Neural progenitor cell (in vitro differentiated cells): ENCODE results near the gene VTI1A. TPM values are rescaled to one million over a fixed set of nuclear protein-coding genes. Genes with fewer than 3 reads are reported as not detected.
A peak's percentile ranks its signal among the peaks of the same experiment; 100 is the strongest.

Experiments used
- DNase-seq: peaks from one replicate; pipeline ENCODE4 v3.0.0-alpha.2; 2016; ENCODE audit warnings: low spot score
- H2AFZ ChIP-seq: fragments of 200-600 bp; sonication (generic); replicated peaks from 2 replicates; pipeline ENCODE4 v1.6.1; 2016; ENCODE audit warnings: antibody characterized with exemption
- H3F3A ChIP-seq: fragments of 200-600 bp; sonication (generic); 2 replicates; pipeline ENCODE4 v1.6.1; 2016; ENCODE audit warnings: antibody characterized with exemption, low read depth
- H3K27ac ChIP-seq: fragments of 200-600 bp; sonication (generic); 2 replicates; pipeline ENCODE4 v1.5.1; 2016; ENCODE audit warnings: mild to moderate bottlenecking
- H3K27me3 ChIP-seq: fragments of 200-600 bp; sonication (generic); 2 replicates; pipeline ENCODE4 v1.6.1; 2016; ENCODE audit warnings: mild to moderate bottlenecking, moderate library complexity
- H3K36me3 ChIP-seq: fragments of 200-600 bp; sonication (generic); 2 replicates; pipeline ENCODE4 v1.5.1; 2016
- H3K4me1 ChIP-seq: fragments of 200-600 bp; sonication (generic); 2 replicates; pipeline ENCODE4 v1.6.1; 2016; ENCODE audit warnings: mixed run types
- H3K4me2 ChIP-seq: fragments of 200-600 bp; sonication (generic); 2 replicates; pipeline ENCODE4 v1.6.1; 2016
- H3K4me3 ChIP-seq: fragments of 200-600 bp; sonication (generic); 2 replicates; pipeline ENCODE4 v1.5.1; 2016
- H3K79me2 ChIP-seq: fragments of 200-600 bp; sonication (generic); 2 replicates; pipeline ENCODE4 v1.6.1; 2016; ENCODE audit warnings: low read depth
- H3K9ac ChIP-seq: fragments of 200-600 bp; sonication (generic); 2 replicates; pipeline ENCODE4 v1.6.1; 2016
- H3K9me3 ChIP-seq: fragments of 200-600 bp; sonication (generic); 2 replicates; pipeline ENCODE4 v1.5.1; 2016; ENCODE audit warnings: low read depth
- H4K20me1 ChIP-seq: fragments of 200-600 bp; sonication (generic); 2 replicates; pipeline ENCODE4 v1.6.1; 2016; ENCODE audit warnings: low read depth
- H3K27ac Mint-ChIP-seq: 3 replicates; pipeline ENCODE4 v1.8.0; 2021; ENCODE audit warnings: mixed read lengths
- H3K27me3 Mint-ChIP-seq: 2 replicates; pipeline ENCODE4 v1.8.0; 2022; ENCODE audit warnings: low read depth, mild to moderate bottlenecking, inconsistent platforms, moderate library complexity, mixed read lengths; ENCODE audit not compliant: insufficient read depth
- H3K36me3 Mint-ChIP-seq: 3 replicates; pipeline ENCODE4 v1.8.0; 2021; ENCODE audit warnings: mixed read lengths
- H3K4me1 Mint-ChIP-seq: 3 replicates; pipeline ENCODE4 v1.8.0; 2021; ENCODE audit warnings: mixed read lengths
- H3K4me3 Mint-ChIP-seq: 3 replicates; pipeline ENCODE4 v1.8.0; 2021; ENCODE audit warnings: mild to moderate bottlenecking, moderate library complexity, mixed read lengths
- H3K9me3 Mint-ChIP-seq: 3 replicates; pipeline ENCODE4 v1.8.0; 2020; ENCODE audit warnings: mixed read lengths
- EZH2 ChIP-seq: fragments of 200-600 bp; sonication (generic); IDR thresholded peaks from 2 replicates; pipeline ENCODE4 v1.6.1; 2017; ENCODE audit warnings: antibody characterized with exemption, mild to moderate bottlenecking, moderate library complexity
- EZH2phosphoT487 ChIP-seq: fragments of 200-600 bp; sonication (generic); IDR thresholded peaks from 2 replicates; pipeline ENCODE4 v1.6.1; 2017; ENCODE audit warnings: antibody characterized with exemption
- total RNA-seq: library from RNA; depleted of rRNA; stranded (reverse); fragments of >200 nt; gene quantifications from 2 replicates; pipeline ENCODE4 v1.2.3, GENCODE V29; 2015; ENCODE audit warnings: low replicate concordance
- TF ChIP-seq, protein P1 (sequence below): fragments of 200-600 bp; sonication (generic); IDR thresholded peaks from 2 replicates; pipeline ENCODE4 v1.5.1; 2017; ENCODE audit warnings: antibody characterized with exemption, mild to moderate bottlenecking

Gene VTI1A
- total RNA-seq, 1 donor from 2014 or later = 28.8 TPM

DNA sequence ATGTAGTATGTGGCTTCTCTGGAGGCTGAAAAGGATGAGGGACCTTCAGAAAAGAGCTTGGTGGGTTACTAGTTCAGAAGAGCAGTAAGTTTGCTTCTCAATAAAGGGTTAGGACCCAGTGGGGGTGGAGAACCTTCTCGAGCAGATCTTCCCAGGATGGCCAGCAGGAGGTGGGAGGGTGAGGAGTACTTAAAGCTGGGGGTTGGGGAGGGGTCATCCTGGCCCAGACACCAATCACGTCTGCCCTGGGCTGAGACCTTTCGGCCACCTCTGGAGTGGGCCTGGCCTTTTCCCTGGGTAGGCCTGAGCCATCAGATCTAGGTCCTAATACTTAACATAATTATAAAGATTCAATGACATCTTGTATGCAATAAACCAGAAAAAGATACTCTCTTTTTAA lies 354.0 kb downstream of the VTI1A start:
- H3K9ac ChIP-seq = no peak overlapping the region
- H4K20me1 ChIP-seq = peaks cover 21% of the 10 kb centered on the region
- Mint-ChIP-seq H3K36me3 (no peaks in the 10 kb centered on the region), H3K4me1 (peaks cover 35% of the 10 kb centered on the region), H3K27me3 (no peaks in the 10 kb centered on the region), H3K4me3 (no peak overlapping the region), H3K27ac (no peak overlapping the region), H3K9me3 (no peaks in the 10 kb centered on the region)
- no peaks in the 10 kb centered on the region for H3K36me3 ChIP-seq
- H2AFZ ChIP-seq = no peak overlapping the region
- H3K4me3 ChIP-seq = no peak overlapping the region
- no peak overlapping the region for H3K4me2 ChIP-seq
- no peak overlapping the region for H3K27ac ChIP-seq
- no peaks in the 10 kb centered on the region for H3K9me3 ChIP-seq
- TF ChIP-seq EZH2 (no peak), EZH2phosphoT487 (no peak)
- TF ChIP-seq, protein P1, sequence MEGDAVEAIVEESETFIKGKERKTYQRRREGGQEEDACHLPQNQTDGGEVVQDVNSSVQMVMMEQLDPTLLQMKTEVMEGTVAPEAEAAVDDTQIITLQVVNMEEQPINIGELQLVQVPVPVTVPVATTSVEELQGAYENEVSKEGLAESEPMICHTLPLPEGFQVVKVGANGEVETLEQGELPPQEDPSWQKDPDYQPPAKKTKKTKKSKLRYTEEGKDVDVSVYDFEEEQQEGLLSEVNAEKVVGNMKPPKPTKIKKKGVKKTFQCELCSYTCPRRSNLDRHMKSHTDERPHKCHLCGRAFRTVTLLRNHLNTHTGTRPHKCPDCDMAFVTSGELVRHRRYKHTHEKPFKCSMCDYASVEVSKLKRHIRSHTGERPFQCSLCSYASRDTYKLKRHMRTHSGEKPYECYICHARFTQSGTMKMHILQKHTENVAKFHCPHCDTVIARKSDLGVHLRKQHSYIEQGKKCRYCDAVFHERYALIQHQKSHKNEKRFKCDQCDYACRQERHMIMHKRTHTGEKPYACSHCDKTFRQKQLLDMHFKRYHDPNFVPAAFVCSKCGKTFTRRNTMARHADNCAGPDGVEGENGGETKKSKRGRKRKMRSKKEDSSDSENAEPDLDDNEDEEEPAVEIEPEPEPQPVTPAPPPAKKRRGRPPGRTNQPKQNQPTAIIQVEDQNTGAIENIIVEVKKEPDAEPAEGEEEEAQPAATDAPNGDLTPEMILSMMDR = no peak
- no peak for DNase-seq
- H3K4me1 ChIP-seq = peaks cover 28% of the 10 kb centered on the region
- no peaks in the 10 kb centered on the region for H3K79me2 ChIP-seq
- peaks cover 25% of the 10 kb centered on the region for H3F3A ChIP-seq
- H3K27me3 ChIP-seq = no peaks in the 10 kb centered on the region

DNA sequence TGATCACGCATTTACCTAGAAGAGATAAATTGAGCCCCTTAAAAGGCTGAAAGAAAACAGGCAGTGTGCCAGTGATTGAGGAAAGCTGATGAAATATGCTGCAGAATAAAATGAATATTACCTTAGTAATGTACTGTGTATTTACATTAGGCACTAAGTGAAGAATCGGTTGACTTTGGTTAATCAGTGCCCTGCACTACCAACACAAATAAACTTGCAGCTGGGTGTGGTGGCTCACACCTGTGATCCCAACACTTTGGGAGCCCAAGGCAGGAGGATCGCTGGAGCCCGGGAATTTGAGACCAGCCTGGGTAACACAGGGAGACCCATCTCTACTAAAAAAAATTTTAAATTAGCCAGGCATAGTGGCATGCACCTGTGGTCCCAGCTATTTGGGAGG lies 354.7 kb downstream of the VTI1A start:
- Histone ChIP-seq H3K4me2 (no peak overlapping the region), H3F3A (peaks cover 25% of the 10 kb centered on the region), H3K27ac (no peak overlapping the region), H3K79me2 (no peaks in the 10 kb centered on the region), H3K9me3 (no peaks in the 10 kb centered on the region), H3K4me3 (no peak overlapping the region), H3K4me1 (peaks cover 23% of the 10 kb centered on the region), H3K9ac (no peak overlapping the region), H3K36me3 (no peaks in the 10 kb centered on the region), H3K27me3 (no peaks in the 10 kb centered on the region), H4K20me1 (peaks cover 17% of the 10 kb centered on the region), H2AFZ (no peak overlapping the region)
- Mint-ChIP-seq H3K4me3 (no peak overlapping the region), H3K36me3 (no peaks in the 10 kb centered on the region), H3K27me3 (no peaks in the 10 kb centered on the region), H3K9me3 (no peaks in the 10 kb centered on the region), H3K4me1 (peaks cover 30% of the 10 kb centered on the region), H3K27ac (no peak overlapping the region)
- DNase-seq = no peak
- TF ChIP-seq EZH2 = no peak
- no peak for TF ChIP-seq EZH2phosphoT487

DNA sequence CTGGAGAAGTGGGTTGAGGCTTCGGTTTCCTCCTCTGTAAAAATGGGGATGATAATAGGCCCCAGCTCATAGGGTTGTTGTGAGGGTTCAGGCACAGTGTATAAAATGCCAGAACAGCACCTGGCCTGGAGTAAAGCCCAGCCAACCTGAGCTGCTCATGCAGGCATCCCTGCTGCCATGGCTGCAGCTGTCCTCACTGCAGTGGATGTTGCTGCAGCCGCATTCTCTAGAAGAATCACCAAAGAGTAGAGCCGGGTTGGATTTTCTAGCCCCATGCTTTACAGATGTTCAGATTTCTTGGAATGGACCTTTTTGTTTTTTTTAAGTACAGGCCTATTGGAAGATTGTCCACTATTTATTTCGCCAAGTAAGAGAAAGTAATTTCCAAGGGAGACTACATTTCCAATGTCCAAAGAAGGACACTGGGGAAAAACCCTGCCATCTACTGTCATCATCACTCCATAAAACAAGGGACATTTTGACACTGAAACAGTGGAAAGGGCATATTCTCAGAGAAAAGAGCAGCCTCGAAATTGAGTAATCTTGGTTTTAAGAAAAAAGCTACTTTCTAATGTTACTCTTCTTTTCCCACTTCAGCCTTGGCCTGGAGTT lies 355.5 kb downstream of the VTI1A start:
- no peak for DNase-seq
- H3K27ac Mint-ChIP-seq = no peak overlapping the region
- no peak overlapping the region for H2AFZ ChIP-seq
- H4K20me1 ChIP-seq = peaks cover 11% of the 10 kb centered on the region
- H3K4me2 ChIP-seq = no peak overlapping the region
- no peak overlapping the region for H3K9ac ChIP-seq
- no peaks in the 10 kb centered on the region for H3K36me3 Mint-ChIP-seq
- H3K9me3 ChIP-seq = no peaks in the 10 kb centered on the region
- peaks cover 23% of the 10 kb centered on the region for H3K4me1 Mint-ChIP-seq
- H3K27me3 Mint-ChIP-seq = peaks cover 4% of the 10 kb centered on the region
- peaks cover 15% of the 10 kb centered on the region for H3K4me1 ChIP-seq
- no peak overlapping the region for H3K4me3 Mint-ChIP-seq
- no peaks in the 10 kb centered on the region for H3K27me3 ChIP-seq
- H3K4me3 ChIP-seq = no peak overlapping the region
- no peaks in the 10 kb centered on the region for H3K36me3 ChIP-seq
- H3K79me2 ChIP-seq = no peaks in the 10 kb centered on the region
- no peak overlapping the region for H3K27ac ChIP-seq
- H3F3A ChIP-seq = peaks cover 17% of the 10 kb centered on the region
- no peaks in the 10 kb centered on the region for H3K9me3 Mint-ChIP-seq
- TF ChIP-seq, protein P1 = no peak
- TF ChIP-seq EZH2phosphoT487 (no peak), EZH2 (no peak)

DNA sequence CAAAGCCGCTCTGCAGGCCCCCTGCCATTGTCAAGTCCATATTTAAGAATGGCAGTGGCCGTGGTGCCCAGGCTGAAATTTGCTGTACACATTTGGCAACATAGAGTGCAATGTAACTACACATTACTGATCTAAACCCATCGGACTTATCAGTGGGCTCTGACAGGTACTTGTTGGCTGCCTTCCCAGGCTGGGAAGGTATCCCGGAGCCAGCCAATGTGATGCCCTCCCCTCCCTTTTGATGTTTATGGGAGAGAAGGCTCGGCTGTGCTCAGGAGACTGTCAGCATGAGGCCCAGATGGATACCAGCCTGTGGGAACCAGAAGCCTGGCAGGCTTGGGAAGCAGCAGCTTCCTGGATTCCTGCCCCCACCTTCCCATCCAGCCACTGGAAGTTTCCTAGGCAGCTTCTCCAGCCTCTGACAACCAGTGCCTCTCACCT lies 357.0 kb downstream of the VTI1A start:
- Histone ChIP-seq H3F3A (peaks cover 27% of the 10 kb centered on the region), H3K4me3 (no peak overlapping the region), H3K4me1 (peaks cover 18% of the 10 kb centered on the region), H3K79me2 (no peaks in the 10 kb centered on the region), H3K36me3 (no peaks in the 10 kb centered on the region), H3K4me2 (peak overlapping the region; percentile 28), H3K27ac (peak overlapping the region; percentile 12), H3K27me3 (no peaks in the 10 kb centered on the region), H3K9ac (no peak overlapping the region), H4K20me1 (no peaks in the 10 kb centered on the region), H2AFZ (no peak overlapping the region), H3K9me3 (no peaks in the 10 kb centered on the region)
- H3K27ac Mint-ChIP-seq = no peak overlapping the region
- DNase-seq = peak; percentile 34
- H3K4me1 Mint-ChIP-seq = peaks cover 13% of the 10 kb centered on the region
- H3K9me3 Mint-ChIP-seq = no peaks in the 10 kb centered on the region
- no peaks in the 10 kb centered on the region for H3K36me3 Mint-ChIP-seq
- H3K27me3 Mint-ChIP-seq = peaks cover 4% of the 10 kb centered on the region
- H3K4me3 Mint-ChIP-seq = no peak overlapping the region
- TF ChIP-seq EZH2 = no peak
- TF ChIP-seq, protein P1 = no peak
- no peak for TF ChIP-seq EZH2phosphoT487
